Fibroblast of peridontal ligament (primary cell): ENCODE results near the gene KLHL22.
"Not testable (repeated sequence)": the region's sequence is repeated elsewhere in the genome, so short reads cannot be mapped to it uniquely, and the experiment has no call there.

Source experiments
- DNase-seq: peaks from one replicate; pipeline ENCODE4 v3.0.0-alpha.2; 2010; ENCODE audit errors: extremely low read depth

Gene KLHL22

DNA sequence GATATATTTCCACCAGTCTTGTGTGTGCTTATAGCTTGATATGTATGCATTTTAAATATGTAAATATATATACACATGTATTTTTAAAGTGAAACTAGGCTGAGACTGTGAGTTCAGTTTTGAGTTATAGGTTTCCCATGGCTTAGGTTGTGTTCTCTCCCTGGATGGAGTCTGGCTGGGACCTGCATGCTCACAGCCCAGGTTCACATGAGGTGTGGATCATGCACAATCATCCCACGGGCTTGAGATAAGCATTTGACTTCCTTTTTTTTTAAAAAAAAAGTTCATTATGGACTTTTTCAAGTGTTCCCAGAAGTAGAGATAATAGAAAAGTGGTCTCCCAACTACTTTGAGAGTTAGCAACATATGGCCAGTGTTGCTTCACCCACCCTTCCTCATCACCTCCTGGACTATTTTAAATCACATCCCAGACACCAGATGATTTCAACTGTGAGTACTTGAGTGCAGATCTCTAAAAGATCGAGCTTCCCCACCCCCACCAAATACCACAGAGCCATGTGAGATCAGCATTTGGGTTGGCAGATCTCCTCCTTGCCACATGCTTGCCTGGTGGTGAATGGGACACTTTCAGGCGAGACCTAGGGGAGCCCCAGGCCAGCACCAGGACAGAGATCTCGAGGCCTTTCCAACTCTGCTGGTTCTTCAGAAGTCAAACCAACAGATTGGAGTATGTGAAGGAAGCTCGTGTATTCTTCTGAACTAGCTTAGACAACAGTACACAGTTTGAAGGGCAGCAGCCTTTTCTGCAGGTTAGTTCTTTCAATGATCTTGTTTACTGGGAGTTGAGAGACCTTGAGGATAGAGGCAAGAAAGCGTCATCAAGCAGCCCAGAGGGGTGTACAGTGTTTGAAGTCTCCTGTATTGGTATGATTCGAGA is 27.7 kb upstream of the KLHL22 start:
- DNase-seq: peak; percentile 79

DNA sequence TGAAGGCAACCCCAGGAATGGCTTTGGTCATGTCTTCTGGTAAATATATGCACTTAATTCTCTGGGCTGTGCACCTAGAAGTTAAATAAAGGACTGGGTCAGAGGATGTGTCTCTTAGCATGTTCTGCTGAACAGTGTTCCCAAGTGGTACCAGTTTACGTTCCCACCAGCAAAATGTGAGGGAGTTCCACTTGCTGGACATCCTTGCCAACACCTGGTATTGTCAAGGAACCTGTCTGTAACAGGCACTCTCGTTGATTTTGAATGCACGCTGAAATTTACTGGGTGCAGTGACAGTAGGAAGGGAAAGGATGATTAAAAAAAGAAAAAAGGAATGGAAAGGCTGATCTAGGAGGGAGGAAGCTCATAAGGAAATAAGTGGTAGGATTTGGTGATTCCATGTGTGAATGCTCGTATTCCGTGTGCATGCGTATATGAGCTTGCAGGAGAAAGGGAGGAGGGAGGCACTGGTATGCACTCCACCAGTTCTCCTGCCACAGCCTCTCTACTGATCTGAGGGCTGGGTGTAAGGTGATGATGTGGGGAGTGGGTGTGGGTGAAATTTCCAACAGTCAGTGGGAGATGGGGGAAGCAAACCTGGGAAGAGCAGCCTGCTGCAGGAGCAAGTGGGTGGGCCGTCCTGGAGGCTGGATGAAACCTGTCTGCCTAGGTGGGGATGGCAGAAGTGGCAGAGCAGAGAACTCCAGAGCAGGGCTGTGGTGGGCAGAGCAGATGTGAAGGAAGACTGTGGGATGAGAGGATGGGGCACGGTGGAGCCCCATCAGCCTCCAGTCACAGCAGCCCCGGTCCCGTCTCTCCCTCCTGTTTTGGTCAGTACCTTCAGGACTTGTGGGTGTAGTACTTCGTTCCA is 26.8 kb upstream of the KLHL22 start:
- no peak for DNase-seq

DNA sequence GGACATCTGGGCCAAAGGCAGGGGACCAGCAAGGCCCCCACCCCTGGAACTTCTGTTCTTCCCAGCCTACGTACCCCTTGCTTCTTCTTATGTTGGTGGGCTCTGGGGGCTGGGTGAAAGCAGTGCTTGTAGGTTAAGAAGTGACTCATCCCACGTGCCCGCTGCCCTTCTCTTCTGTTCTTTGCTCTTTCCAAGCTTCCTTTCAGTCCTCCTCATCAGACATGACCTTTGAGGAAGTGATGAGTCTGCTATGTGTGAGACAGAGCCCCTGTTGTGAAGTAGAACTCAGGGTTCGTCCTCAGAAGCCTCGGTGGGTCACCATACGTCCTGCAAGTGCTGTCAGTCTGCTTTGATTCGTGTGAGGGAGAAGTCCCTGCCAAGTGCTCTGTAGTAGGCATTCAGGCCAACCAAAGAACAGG is 24.5 kb upstream of the KLHL22 start:
- DNase-seq: no peak

DNA sequence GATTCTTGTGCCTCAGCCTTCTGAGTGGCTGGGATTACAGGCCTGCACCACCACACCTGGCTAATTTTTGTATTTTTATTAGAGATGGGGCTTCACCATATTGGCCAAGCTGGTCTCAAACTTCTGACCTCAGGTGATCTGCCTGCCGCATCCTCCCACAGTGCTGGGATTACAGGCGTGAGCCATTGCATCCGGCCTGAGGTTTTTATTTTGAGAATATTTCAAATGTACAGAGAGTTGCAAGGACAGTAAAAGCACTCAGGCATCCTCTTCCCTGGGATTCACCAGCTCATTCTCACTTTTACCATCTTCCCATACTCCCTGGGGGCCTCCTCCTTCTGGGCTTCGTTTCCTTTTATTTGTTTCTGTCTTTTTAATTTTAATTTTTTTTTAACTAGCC is 24.0 kb upstream of the KLHL22 start:
- DNase-seq: no peak

DNA sequence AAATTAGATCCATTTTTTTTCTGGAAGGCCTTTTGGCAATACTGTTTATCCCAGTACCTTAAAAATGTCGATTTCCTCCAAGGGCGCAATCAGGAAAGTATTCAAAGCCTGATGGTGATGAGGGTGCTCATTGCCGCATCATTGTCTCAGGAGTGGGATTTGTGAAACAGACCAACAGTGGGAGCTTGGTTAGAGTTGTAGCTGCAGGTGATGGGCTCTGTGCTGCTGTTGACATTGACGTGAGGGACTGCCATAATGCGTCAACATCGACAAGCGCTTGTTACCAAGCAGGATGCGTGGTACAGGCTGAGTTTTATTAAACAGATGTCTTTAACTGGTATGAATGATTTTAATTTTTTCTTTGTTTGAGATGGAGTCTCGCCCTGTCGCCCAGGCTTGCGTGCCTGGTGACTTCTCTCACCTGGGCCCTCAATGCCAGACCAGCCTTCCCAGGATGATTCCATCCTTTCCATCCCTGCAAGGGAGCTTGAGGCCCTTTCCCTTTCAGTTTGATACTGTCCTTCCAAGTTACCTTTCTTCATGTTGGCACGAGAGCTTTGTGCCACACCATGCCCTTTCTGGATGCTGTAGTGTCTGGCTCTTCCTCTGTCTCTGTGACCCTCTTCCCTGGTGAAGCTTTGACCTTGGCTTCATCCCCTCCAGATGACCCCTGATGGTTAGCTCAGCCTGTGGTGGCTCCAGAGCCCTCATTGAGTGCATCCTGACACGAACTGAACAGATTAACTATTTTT is 22.4 kb upstream of the KLHL22 start:
- no peak for DNase-seq

DNA sequence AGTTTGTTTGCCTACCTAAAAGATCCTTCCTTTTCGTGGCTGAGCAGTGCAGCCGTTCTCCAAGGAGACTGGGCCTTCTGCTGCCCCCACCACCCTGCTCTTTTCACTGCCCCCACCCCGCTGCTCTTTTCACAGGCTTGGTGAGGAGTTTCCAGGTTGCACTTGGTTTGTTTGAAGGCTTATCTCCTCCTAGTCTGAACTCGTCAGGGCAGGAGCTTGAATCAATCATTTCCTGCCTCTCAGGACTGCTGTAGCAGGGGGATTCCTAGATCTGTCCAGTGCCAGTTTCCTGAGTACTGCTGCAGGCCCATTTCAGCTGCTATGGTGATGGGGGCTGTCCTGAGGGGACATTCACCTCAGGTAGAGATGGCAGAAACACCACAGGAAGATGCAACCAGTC is 21.8 kb upstream of the KLHL22 start:
- no peak for DNase-seq

DNA sequence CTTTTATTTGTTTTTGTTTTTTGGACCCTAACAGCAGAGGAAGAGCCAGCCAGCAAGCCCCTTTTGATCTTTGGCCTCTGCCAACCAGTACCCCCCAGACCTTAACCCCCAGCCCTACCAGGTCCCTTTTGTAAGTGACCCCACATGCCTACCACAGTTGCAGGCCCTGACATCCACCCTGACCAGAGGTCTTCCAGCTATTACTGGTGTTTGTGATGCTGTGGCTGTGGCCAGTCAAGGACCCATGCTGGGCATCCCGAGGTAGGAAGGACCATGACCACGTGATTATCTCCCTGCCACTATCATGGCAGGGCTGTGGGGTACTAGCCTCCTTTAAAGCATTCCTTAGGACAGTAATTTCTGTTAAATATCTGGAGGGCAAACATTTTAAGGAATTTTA is 20.8 kb upstream of the KLHL22 start:
- no peak for DNase-seq

DNA sequence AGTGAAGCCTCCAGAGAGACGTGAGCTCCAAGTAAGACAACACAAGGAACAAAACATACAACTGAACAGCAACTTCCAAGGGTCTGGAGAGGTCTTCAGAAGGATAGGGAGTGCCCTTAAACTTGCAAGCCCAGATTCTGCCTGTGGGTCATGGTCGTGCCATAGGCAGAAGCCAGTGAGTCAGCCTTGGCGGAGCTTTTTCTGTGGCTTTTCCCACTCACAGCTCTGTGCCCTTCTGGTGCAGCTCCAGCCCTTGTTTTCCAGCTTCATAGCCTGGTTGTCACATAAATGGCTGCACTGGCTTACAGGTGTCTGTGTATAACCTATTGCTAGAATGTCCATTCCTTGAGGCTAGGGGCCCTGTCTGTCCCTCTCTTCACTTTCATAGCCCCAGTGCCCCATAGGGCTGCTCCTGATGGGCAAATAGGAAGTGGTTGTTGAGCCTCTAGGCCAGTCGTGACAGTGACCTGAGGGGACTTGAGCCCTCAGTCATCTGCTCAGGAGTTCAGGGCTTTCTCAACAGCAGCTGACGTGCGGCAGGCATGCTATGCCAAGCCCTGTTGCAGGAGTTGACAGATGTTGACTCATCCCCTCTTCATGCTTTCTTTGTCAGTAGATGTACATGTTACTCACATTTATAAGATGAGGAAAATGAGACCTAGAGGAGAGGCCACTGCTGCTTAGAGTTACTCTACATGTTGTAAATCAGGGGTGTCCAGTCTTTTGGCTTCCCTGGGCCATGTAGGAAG is 19.2 kb upstream of the KLHL22 start:
- peak; percentile 87 for DNase-seq

DNA sequence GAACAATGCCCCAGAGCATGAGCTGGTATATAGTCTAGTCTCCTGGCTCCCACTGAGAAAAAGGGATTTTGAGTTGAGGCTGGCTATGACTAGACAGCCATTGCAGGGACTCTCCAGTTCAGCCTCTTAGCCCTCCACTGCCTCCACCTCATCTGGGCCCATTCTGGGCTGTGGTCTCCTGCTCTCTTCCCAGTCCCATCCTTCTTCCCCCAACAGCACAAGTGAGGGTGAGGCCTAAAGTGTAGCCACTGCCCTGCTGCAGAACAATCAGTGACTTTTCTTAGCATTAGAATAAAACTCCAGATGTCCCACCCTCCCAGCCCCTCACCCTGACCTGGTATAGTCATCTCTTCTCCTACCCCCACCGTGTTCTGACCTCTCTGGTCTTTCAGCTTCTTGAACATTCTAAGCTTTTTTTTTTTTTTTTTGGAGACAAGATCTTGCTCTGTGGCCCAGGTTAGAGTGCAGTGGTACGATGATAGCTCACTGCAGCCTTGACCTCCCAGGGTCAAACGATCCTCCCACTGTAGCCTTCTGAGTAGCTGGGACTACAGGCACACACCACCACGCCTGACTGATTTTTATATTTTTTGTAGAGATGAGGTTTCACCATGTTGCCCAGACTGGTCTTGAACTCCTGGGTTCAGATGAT is 16.1 kb upstream of the KLHL22 start:
- DNase-seq: no peak

DNA sequence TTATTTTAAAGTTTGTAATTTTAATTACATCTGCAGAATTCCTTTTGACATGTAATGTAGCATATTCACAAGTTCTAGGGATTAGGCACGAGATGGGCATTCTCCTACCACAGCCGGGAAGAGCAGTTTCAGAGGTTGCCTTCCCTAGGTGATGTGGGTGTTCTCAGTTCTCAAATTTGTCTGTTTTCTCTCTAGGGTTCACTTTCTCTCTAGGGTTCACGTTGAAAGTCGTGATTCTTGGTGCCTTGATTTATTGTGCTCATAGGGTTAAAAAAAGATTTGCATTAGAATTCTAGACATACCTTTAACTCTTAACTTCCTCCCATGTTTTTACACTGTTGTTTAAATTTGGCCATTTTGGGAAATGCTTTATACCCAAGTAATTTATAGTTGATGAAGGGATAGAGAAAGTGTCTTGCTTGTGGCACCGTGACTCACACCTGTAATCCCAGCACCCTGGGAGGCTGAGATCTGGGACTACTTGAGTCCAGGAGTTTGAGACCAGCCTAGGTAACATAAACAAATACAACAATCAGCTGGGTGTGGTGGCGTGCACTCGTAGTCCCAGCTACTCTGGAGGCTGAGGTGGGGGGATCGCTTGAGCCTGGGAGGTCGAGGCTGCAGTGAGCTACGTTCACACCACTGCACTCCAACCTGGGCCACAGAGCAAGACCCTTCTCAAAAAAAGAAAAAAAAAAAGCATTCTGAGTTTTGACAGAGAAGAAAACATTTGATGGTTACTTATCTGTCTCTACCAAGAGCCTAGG is 15.4 kb upstream of the KLHL22 start:
- DNase-seq: no peak

DNA sequence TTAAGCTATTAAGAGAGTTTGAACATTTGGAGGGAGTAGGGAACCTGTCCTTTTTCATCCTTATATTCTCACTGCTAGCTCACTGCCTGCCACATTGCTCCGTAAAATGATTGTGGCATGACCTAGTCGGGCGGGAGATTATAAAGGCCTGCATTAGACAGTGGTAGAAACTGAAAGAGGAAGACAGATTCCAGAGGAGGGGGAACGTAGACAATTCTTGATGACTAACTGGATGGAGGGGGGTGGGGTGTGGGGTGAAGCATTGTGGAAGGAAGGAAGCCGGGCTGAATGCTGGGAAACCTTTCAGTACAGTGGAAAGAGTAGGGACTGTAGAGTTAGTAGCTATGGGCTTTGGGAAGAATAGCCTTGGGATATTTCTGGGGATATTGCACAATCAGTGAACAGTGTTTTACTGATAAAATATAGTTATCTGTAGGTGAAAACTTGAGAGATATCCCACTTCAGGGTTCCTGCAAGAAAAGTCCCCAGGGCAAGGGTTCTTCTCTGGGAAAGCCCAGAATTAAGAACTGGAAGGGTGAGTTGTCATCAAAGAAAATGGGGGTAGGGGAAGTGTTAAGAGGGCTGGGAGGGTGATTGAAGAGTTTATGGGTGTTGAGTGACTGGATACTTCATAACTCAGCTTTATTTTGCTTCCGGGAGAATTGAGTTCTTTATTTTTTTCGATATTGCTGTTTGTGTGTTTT is 13.9 kb upstream of the KLHL22 start:
- DNase-seq: peak; percentile 91

DNA sequence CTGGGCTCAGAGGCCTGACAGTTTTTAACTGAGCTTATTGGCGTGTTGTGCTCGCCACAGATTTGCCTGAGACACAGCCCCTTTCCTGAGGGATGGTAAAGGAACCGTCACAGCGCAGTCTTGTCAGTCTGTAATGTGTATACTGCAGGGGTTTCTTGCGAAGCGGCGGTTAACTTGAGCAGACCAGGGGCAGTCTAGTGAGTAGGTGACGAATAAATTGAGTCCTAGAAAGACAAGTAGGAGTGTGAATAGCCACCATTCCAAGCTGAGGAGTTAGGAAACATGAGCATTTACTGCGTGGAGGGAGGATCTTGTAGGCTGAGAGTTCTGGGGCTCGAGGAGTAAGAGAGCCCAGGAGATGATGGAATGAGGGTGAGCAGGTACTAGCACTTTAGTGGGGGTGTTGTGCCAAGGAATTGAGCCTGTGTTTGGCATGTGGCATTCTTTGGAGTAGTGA is 13.2 kb upstream of the KLHL22 start:
- no peak for DNase-seq

DNA sequence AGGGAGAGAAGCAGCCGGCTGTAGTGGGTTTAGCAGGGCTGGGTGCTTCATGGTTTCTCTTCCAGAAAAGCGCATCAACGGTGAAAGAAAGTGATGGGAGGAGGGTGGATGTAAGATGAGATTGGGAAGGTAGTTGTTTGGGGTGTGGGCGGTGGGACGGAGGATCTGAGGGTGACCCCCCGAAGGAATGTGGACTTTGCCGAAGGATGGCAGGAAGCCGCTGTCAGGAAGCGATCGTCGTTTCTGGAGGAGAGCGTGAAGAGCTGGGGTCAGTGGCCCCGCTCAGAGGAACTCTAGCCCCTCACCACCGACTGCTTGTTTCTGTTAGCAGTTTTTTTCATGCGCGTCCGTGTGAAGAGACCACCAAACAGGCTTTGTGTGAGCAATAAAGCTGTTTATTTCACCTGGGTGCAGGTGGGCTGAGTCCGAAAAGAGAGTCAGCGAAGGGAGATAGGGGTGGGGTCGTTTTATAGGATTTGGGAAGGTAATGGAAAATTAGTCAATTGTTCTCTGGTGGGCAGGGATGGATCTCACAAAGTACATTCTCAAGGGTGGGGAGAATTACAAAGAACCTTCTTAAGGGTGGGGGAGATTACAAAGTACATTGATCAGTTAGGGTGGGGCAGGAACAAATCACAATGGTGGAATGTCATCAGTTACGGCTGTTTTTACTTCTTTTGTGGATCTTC is 12.6 kb upstream of the KLHL22 start:
- not testable (repeated sequence) for DNase-seq

DNA sequence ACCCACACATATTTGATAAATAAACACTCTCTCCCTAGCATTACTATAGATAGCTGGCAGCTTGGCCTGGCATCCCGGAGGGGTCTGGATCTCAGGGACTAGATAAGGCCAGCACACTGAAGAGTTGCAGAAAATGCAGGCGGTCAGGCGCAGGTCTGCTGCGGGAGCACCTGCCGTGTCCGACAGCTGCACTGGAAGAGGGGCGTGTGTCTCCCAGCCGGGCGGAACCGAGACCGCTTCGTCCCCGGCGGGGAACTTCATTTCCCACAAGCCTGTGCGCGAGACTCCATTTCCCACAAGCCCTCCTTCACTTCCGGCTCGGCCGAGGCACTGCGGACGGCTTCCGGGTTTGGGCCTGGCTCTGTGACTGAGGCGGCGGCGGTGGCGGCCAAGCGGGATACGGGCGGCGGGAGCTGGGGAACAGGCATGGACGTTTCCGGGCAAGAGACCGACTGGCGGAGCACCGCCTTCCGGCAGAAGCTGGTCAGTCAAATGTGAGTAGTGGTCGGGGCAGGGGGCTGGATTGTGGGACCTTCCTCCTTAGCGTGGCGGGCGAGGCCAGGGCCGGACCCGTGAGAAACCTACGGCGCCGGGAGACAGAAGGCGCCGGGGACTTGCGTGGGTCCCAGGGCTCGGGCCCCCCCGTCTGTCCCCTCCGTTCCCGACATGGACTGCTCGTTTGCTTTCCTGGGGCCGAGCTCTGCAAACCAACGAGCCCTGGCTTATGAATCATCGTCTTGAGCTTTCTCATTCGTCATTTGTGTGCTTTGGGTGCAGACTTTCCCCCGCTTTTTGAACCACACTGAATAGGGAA is 11.9 kb upstream of the KLHL22 start, which contains the start of gene MED15:
Gene MED15 (plus strand): TSS at position 358 of the 814 bp plus-strand sequence. CDS start 69 bp downstream, at position 427.
- peak; percentile 81 for DNase-seq

DNA sequence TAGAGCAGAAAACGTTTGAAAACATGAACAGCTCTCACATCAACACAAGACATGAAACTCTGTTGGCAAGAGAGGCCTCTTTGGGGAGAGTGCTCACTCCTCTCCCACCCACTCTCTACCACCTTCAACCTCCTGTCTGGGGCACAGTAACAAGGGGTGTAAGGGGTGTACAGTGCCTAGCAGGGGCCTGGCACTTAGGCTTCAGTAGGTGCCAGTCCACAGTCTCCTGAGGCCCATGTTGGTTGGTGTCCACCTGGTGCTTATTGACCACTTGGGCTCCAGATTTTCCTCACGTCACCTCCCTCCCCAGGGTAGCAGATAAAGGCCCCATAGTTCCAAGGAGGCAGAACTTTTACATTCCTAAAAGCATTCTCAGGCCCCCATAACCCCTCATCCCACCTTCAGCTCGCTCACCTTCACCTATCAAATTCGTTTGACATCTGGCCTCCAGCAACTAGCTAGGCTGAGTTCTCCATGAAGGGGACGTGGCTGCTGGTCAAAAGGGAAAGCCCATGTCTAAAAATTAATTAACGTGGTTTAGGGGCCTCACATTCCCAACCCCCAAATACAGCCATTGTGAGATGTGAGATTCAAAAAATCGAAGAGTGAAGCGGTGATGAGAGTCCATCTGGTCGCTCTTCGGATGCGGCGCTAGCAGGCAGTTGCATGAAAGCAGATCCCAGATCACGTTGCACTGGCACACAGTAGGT is 11.1 kb upstream of the KLHL22 start:
- DNase-seq: no peak

DNA sequence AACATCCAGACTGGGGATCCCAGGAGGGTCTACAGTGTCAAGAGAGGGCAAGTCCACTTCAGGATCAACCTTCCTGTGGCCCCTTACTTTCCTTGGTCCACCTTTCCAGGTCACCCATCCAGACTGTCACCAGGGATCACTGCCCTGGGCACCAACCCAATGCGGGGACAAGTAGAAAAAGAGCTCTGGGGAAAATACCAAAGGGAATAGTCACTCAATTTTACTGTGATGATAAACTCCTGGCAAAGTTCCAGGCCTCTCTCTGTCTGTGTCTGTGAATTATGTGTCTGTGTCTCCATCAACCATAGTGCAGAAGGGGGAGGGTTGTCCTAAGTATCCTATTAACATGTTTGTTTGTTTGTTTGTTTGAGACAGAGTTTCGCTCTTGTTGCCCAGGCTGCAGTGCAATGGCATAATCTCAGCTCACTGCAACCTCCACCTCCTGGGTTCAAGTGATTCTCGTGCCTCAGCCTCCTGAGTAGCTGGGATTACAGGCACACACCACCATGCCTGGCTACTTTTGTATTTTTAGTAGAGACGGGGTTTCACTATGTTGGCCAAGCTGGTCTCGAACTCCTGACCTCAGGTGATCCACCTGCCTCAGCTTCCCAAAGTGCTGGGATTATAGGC is 8.8 kb upstream of the KLHL22 start:
- DNase-seq: peak; percentile 39

DNA sequence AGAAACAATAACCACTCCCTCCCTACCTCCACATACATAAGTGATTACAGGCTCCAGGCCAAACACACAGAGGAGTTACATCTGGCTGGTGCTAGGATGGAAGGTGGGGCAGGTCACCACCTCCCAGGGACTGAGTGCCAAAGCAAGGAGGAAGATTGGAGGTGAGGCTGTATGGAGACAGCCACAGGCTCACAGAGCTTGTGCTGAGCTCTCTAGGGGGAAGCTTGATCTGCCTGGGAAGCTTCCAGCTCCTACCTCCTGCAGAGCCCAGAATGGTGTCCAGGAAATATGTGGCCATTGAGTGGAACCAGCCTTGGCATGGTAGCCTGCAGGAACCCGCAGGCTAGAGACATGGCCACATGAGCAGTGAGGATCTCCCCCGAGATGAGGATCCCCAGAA is 8.2 kb upstream of the KLHL22 start:
- no peak for DNase-seq
